Measurements from ENCODE around the gene SPEG. TPM values are rescaled to one million over a fixed set of nuclear protein-coding genes. Genes with fewer than 3 reads are reported as not detected.

The SPEG gene
- total and polyA plus RNA-seq, 2 of the 8 experiments (the other 6 are each of a cell fraction or from before 2014, with no cell fraction given): 19.9 to 32.0 TPM

DNA sequence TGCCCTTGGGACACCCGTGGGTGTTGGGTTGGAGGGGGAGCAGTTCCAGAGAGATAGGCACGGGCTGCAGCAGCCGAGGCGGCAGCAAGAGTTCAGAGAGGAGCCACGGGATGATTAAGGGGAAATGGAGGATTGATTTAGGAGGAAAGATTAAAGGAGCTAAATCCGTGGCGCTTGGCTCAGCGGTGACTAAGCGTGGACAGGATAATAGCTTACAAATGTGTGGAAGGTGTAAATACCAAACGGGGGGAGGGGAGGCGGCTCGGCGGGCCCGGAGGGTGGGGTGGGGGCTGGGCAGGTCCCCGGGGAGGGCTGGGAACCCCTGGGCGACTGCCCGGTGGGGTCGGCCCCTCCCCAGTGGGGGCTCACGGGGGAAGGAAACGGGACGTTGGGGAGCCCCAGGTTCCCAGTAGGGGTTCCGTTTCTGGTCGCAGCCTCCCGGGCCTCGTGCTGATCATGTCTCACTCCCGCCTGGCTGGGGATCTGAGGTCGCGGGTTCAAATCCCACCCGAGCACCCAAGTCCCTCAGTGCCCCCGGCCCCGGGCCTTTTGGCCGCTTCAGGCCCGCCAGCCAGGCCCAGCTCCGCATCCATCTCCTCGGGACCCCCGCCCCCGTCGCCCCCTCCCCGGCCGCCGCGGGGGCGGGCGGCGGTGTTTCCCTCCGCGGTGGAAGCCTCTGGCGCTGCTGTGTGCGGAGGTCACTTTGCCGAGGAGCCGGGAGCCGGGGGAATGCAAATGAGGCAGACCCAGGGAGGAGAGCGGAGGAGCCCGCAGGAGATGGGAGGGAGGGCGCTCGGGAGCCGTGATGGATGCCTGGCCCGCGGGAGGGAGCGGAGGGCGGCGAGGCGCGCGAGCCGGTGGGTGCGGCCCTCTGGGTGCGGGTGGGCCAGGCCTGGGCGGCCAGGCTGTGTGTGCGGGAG, 87.7 kb downstream of the SPEG start:
- Histone ChIP-seq H2BK120ac (replicated peaks; ENCODE audit: low read depth, low read length) (peak overlapping the region; percentile 62), H3K9ac (replicated peaks in 1 of 4; ENCODE audit: extremely low read depth in 1 of 4, low read depth in 3 of 4, low read length in 3 of 4) (no peak overlapping the region), H3K79me2 (ENCODE audit: control insufficient read depth in 1 of 2, insufficient read depth in 2 of 2, low read length in 2 of 2) (no peaks in the 10 kb centered on the region), H3K79me1 (ENCODE audit: low read depth, low read length) (no peaks in the 10 kb centered on the region), H3K27me3 (replicated peaks in 1 of 4; ENCODE audit: control insufficient read depth in 3 of 4, extremely low read depth in 1 of 4, insufficient read depth in 3 of 4, low read length in 3 of 4) (peaks cover 0 to 11% (median 2%) of the 10 kb centered on the region in 4 experiments; a peak in 3 of 7 replicates), H3K9me3 (ENCODE audit: insufficient read depth in 2 of 2, low read depth in 1 of 2, low read length in 1 of 2) (no peaks in the 10 kb centered on the region), H4K5ac (ENCODE audit: insufficient read length, low read depth, low read length) (peak overlapping the region; percentile 8), H3K23me2 (ENCODE audit: low read depth, low read length) (peaks cover 2% of the 10 kb centered on the region; the same call in 1 of the 2 replicates), H4K8ac (ENCODE audit: extremely low read depth, insufficient read depth, low read length) (peak overlapping the region; percentile 85; the same call in 1 of the 2 replicates), H3K56ac (replicated peaks; ENCODE audit: insufficient read length, low read depth, low read length) (no peak overlapping the region), H2BK15ac (ENCODE audit: low read length) (peak overlapping the region; percentile 99; the same call in 1 of the 2 replicates), H2BK12ac (ENCODE audit: low read depth, low read length) (peak overlapping the region; percentile 81; the same call in 1 of the 2 replicates), H3K4me1 (replicated peaks in 1 of 4; ENCODE audit: control insufficient read depth in 3 of 4, insufficient read depth in 4 of 4, low read length in 3 of 4) (peaks cover 0 to 28% (median 19%) of the 10 kb centered on the region in 4 experiments; a peak in 6 of 7 replicates), H2AFZ (ENCODE audit: low read length) (no peak overlapping the region), H3K23ac (ENCODE audit: insufficient read length) (no peak overlapping the region), H3K18ac (ENCODE audit: extremely low read depth, low read length) (peak overlapping the region; percentile 24; the same call in 1 of the 2 replicates), H2BK5ac (ENCODE audit: low read depth, low read length) (peak overlapping the region; percentile 16; the same call in 1 of the 2 replicates), H2AK5ac (ENCODE audit: low read depth, low read length) (no peak overlapping the region), H2BK20ac (ENCODE audit: low read length) (peak overlapping the region; percentile 11; the same call in 1 of the 2 replicates), H4K20me1 (replicated peaks in 1 of 2; ENCODE audit: control insufficient read depth in 1 of 2, insufficient read depth in 2 of 2, low read length in 2 of 2) (no peaks in the 10 kb centered on the region), H3K36me3 (ENCODE audit: control insufficient read depth in 2 of 4, insufficient read depth in 4 of 4, low read length in 3 of 4) (no peaks in the 10 kb centered on the region), H3K14ac (ENCODE audit: insufficient read length) (no peak overlapping the region), H3K4ac (replicated peaks; ENCODE audit: insufficient read length, low read depth, low read length) (no peak overlapping the region), H3K27ac (ENCODE audit: low read depth, low read length) (no peak overlapping the region), H3K4me3 (ENCODE audit: extremely low read depth in 1 of 4, insufficient read depth in 2 of 4, low read depth in 3 of 4, low read length in 4 of 4) (peak overlapping the region; percentile 38 to 63 (median 52)), H4K91ac (replicated peaks; ENCODE audit: insufficient read length, low read length) (peak overlapping the region; percentile 94), H3K4me2 (ENCODE audit: insufficient read depth in 1 of 2, low read depth in 2 of 2, low read length in 2 of 2) (peak overlapping the region; percentile 81 to 92)
- ChIA-PET CTCF (ENCODE audit: partially characterized antibody) (interaction anchor here (0.6 to 113.1 kb wide), 16 partner anchors 9 to 521 kb away, joined by 3 to 7248 read pairs (median 4); partner anchors contain the start of genes ASIC4, DES, DNPEP and GMPPA), POLR2A (ENCODE audit: partially characterized antibody) (interaction anchor here (0.6 to 2.7 kb wide), 12 partner anchors 15 to 54 kb away, joined by 3 to 10 read pairs (median 6); partner anchors contain the start of gene GMPPA)
- DNase-seq (ENCODE audit: low read depth in 1 of 2, low spot score in 2 of 2) (no peak), FAIRE-seq (no peak)
- WGBS, 2 experiments (ENCODE audit: extremely low coverage in 1 of 2, insufficient coverage in 1 of 2, insufficient read length in 1 of 2, insufficient replicate concordance in 2 of 2, low coverage in 1 of 2, low lambda C conversion rate in 2 of 2, missing lambda C conversion rate in 1 of 2): 18% methylated on average over 23 of the region's 70 CpGs; no CpG with 5 or more reads in 1 of the 2 experiments
- TF ChIP-seq POU5F1 (IDR thresholded peaks at IDR 0.05; ENCODE audit: low read depth, low read length) (no peak), TCF12 (IDR thresholded peaks at IDR 0.05; ENCODE audit: low read depth, low read length) (no peak), EZH2 (IDR thresholded peaks at IDR 0.05; ENCODE audit: low read depth, low read length, severe bottlenecking) (no peak), CREB1 (IDR thresholded peaks at IDR 0.05) (no peak), RBBP5 (IDR thresholded peaks at IDR 0.05; ENCODE audit: borderline replicate concordance, low read depth, low read length) (0 out of 2 replicates have a peak, but pooled peaks have one; percentile 9), YY1 (IDR thresholded peaks at IDR 0.05; ENCODE audit: low read depth, low read length) (no peak), BCL11A (IDR thresholded peaks at IDR 0.05; ENCODE audit: low read depth in 2 of 2, low read length in 2 of 2) (no peak), TAF1 (IDR thresholded peaks at IDR 0.05; ENCODE audit: low read depth, low read length) (peak; percentile 25; the same call in 1 of the 2 replicates)
- TF ChIP-seq, protein P1, sequence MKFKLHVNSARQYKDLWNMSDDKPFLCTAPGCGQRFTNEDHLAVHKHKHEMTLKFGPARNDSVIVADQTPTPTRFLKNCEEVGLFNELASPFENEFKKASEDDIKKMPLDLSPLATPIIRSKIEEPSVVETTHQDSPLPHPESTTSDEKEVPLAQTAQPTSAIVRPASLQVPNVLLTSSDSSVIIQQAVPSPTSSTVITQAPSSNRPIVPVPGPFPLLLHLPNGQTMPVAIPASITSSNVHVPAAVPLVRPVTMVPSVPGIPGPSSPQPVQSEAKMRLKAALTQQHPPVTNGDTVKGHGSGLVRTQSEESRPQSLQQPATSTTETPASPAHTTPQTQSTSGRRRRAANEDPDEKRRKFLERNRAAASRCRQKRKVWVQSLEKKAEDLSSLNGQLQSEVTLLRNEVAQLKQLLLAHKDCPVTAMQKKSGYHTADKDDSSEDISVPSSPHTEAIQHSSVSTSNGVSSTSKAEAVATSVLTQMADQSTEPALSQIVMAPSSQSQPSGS (IDR thresholded peaks at IDR 0.05; ENCODE audit: low read length): no peak
